ENCODE measurements around the gene PTMA. TPM values are rescaled to one million over a fixed set of nuclear protein-coding genes. Genes with fewer than 3 reads are reported as not detected.
A peak's percentile ranks its signal among the peaks of the same experiment; 100 is the strongest.
"Not testable (repeated sequence)": the region's sequence is repeated elsewhere in the genome, so short reads cannot be mapped to it uniquely, and the experiment has no call there.

Gene PTMA
- polyA plus RNA-seq (2013, experiment 1 of 2), result 1,960 TPM
- 2,220 TPM for polyA plus RNA-seq (2013, experiment 2 of 2)

GRCh38 chr2:231707927-231708772 is at the start of gene PTMA:
PTMA (plus strand) TSS chr2:231708525; CDS start chr2:231708707, 182 bp downstream.
- Histone ChIP-seq H3K4me1 (ENCODE audit: insufficient read depth, low read length) (peaks cover 11% of the 10 kb centered on the region; the same call in 1 of the 2 replicates), H3K27me3 (ENCODE audit: insufficient read depth, low read length) (no peaks in the 10 kb centered on the region)
- WGBS, result under 1% methylated on average over 88 of the region's 97 CpGs

DNA sequence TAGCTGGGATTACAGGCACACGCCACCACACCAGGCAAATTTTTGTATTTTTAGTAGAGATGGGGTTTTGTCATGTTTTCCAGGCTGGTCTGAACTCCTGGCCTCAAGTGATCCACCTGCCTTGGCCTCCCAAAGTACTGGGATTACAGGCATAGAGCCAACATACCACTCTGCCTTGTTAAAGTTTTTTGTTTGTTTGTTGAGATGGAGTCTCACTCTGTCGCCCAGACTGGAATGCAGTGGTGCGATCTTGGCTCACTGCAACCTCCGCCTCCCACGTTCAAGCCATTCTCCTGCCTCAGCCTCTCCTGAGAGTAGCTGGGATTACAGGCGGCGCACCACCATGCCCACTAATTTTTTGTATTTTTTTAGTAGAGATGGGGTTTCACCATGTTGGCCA is 48.3 kb upstream of the PTMA start:
- H3K4me3 ChIP-seq (ENCODE audit: low read length); H3K4me1 ChIP-seq (ENCODE audit: insufficient read depth, low read length); H3K27ac ChIP-seq (ENCODE audit: low read depth, low read length); H3K9ac ChIP-seq (ENCODE audit: low read depth, low read length); H3K27me3 ChIP-seq (ENCODE audit: insufficient read depth, low read length); H3K36me3 ChIP-seq (ENCODE audit: insufficient read depth, low read length); H3K9me3 ChIP-seq (ENCODE audit: insufficient read depth, low read depth, low read length): not testable (repeated sequence)
- 95% methylated on average over 7 of the region's 7 CpGs for WGBS

More at GRCh38 chr2:231707927-231708772, at the start of gene PTMA:
- Histone ChIP-seq H3K4me3 (ENCODE audit: low read length) (peak within 1 kb of the TSS; percentile 96), H3K9me3 (ENCODE audit: insufficient read depth, low read depth, low read length) (no peaks in the 10 kb centered on the region), H3K9ac (ENCODE audit: low read depth, low read length) (peak within 1 kb of the TSS; percentile 99), H3K36me3 (ENCODE audit: insufficient read depth, low read length) (peaks cover 29% of the 10 kb centered on the region), H3K27ac (ENCODE audit: low read depth, low read length) (peak within 1 kb of the TSS; percentile 99)

GRCh38 chr2:231660860-231661259 is 47.5 kb upstream of the PTMA start:
- 93% methylated on average over 7 of the region's 8 CpGs for WGBS
- Histone ChIP-seq H3K9ac (ENCODE audit: low read depth, low read length) (no peak overlapping the region), H3K9me3 (ENCODE audit: insufficient read depth, low read depth, low read length) (no peaks in the 10 kb centered on the region), H3K4me1 (ENCODE audit: insufficient read depth, low read length) (peaks cover 11% of the 10 kb centered on the region), H3K27ac (ENCODE audit: low read depth, low read length) (no peak overlapping the region), H3K4me3 (ENCODE audit: low read length) (no peak overlapping the region), H3K27me3 (ENCODE audit: insufficient read depth, low read length) (peaks cover 10% of the 10 kb centered on the region; the same call in 1 of the 2 replicates), H3K36me3 (ENCODE audit: insufficient read depth, low read length) (no peaks in the 10 kb centered on the region)

DNA sequence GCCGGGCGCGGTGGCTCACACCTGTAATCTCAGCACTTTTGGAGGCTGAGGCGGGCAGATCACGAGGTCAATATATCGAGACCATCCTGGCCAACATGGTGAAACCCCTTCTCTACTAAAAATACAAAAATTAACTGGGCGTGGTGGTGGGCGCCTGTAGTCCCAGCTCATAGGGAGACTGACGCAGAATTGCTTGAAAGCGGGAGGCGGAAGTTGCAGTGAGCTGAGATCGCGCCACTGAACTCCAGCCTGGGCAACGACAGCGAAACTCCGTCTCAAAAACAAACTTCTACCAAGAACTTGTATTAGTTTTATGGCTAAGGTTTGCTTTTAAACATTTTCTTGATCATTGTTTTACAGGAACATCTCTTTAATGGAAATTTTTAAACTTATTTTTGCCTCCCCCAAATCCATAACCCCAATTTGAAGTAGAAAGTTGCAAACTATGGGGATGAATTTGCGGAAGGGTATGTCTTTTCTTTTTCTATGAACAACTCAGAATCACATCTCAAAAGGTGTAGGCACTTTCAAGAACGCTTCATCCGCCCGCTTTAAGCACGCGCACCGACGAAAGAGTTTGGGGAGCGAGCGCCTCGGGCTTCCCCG is 46.8 kb upstream of the PTMA start:
- H3K27ac ChIP-seq (ENCODE audit: low read depth, low read length), result peak overlapping the region; percentile 81
- H3K4me3 ChIP-seq (ENCODE audit: low read length), result peak overlapping the region; percentile 45
- no peaks in the 10 kb centered on the region for H3K9me3 ChIP-seq (ENCODE audit: insufficient read depth, low read depth, low read length)
- peaks cover 12% of the 10 kb centered on the region for H3K4me1 ChIP-seq (ENCODE audit: insufficient read depth, low read length)
- WGBS, result 65% methylated on average over 27 of the region's 28 CpGs
- H3K27me3 ChIP-seq (ENCODE audit: insufficient read depth, low read length), result peaks cover 10% of the 10 kb centered on the region; the same call in 1 of the 2 replicates
- H3K36me3 ChIP-seq (ENCODE audit: insufficient read depth, low read length), result no peaks in the 10 kb centered on the region
- H3K9ac ChIP-seq (ENCODE audit: low read depth, low read length), result peak overlapping the region; percentile 90

- WGBS, result 10% methylated on average over 87 of the region's 87 CpGs
- Histone ChIP-seq H3K27ac (ENCODE audit: low read depth, low read length) (peak overlapping the region; percentile 81), H3K4me1 (ENCODE audit: insufficient read depth, low read length) (peaks cover 12% of the 10 kb centered on the region), H3K36me3 (ENCODE audit: insufficient read depth, low read length) (no peaks in the 10 kb centered on the region), H3K27me3 (ENCODE audit: insufficient read depth, low read length) (peaks cover 10% of the 10 kb centered on the region; the same call in 1 of the 2 replicates), H3K9me3 (ENCODE audit: insufficient read depth, low read depth, low read length) (no peaks in the 10 kb centered on the region), H3K4me3 (ENCODE audit: low read length) (peak overlapping the region; percentile 45), H3K9ac (ENCODE audit: low read depth, low read length) (peak overlapping the region; percentile 90)
Measured at GRCh38 chr2:231662028-231662810, 46.1 kb upstream of the PTMA start.

DNA sequence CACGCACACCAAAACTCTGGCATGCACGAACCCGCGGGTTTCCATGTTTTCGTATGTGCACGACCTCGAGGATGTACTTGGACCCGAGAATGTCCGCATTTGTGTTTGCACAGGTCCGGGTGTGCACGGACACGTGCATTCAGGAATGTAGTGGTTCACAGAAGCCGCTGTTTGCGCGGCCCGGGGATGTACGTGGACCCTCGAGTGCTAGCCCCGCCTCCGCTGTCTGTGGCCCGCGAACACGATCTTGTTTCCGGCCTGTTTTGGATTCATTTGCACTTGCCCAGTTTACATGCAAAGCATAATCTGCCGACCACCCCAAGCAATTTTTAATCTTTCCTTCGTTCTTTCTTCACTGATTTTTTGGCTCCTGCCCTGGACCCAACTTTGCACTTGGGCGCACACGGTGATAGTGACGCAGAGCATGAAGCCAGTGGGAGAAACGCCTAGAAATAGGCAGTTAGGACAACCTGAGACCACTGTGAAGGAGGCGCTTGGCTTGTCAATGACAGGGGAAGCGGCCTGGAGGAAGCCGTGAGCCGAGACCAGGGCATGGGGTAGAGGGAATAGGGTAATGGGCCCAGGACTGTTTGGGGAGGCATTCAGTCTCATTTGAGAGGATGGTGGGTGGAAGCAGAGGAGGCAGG is 45.4 kb upstream of the PTMA start:
- Histone ChIP-seq H3K27me3 (ENCODE audit: insufficient read depth, low read length) (peaks cover 10% of the 10 kb centered on the region; the same call in 1 of the 2 replicates), H3K27ac (ENCODE audit: low read depth, low read length) (peak overlapping the region; percentile 70), H3K4me1 (ENCODE audit: insufficient read depth, low read length) (peaks cover 12% of the 10 kb centered on the region), H3K9ac (ENCODE audit: low read depth, low read length) (peak overlapping the region; percentile 55), H3K36me3 (ENCODE audit: insufficient read depth, low read length) (no peaks in the 10 kb centered on the region), H3K9me3 (ENCODE audit: insufficient read depth, low read depth, low read length) (no peaks in the 10 kb centered on the region), H3K4me3 (ENCODE audit: low read length) (peak overlapping the region; percentile 25)
- 95% methylated on average over 34 of the region's 34 CpGs for WGBS

- Histone ChIP-seq H3K9ac (ENCODE audit: low read depth, low read length) (0 out of 2 replicates have a peak overlapping the region, but pooled peaks have one; percentile 29), H3K4me1 (ENCODE audit: insufficient read depth, low read length) (peaks cover 12% of the 10 kb centered on the region), H3K27ac (ENCODE audit: low read depth, low read length) (no peak overlapping the region), H3K27me3 (ENCODE audit: insufficient read depth, low read length) (peaks cover 10% of the 10 kb centered on the region; the same call in 1 of the 2 replicates), H3K4me3 (ENCODE audit: low read length) (no peak overlapping the region), H3K36me3 (ENCODE audit: insufficient read depth, low read length) (no peaks in the 10 kb centered on the region), H3K9me3 (ENCODE audit: insufficient read depth, low read depth, low read length) (no peaks in the 10 kb centered on the region)
- WGBS, result 91% methylated on average over 27 of the region's 27 CpGs
Measured at GRCh38 chr2:231663458-231664212, 44.7 kb upstream of the PTMA start.

DNA sequence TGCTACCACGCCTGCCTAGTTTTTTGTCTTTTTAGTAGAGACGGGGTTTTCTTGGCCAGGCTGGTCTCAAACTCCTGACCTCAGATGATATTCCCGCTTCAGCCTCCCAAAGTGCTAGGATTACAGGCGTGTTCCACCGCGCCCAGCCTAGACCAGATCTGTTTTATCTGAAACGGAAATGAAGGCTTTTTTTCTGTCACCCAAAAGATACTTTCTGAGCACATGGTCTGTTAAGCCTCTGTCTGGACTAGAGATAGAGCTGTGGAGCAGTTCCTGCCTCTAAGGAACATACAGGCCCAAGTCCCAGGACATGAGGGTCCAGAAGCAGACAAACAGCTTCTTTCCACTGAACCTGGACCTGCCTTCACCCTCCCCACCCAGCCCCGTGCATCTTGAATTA is 43.6 kb upstream of the PTMA start:
- no peak overlapping the region for H3K27ac ChIP-seq (ENCODE audit: low read depth, low read length)
- H3K27me3 ChIP-seq (ENCODE audit: insufficient read depth, low read length), result peaks cover 10% of the 10 kb centered on the region; the same call in 1 of the 2 replicates
- no peak overlapping the region for H3K9ac ChIP-seq (ENCODE audit: low read depth, low read length)
- no peaks in the 10 kb centered on the region for H3K36me3 ChIP-seq (ENCODE audit: insufficient read depth, low read length)
- H3K4me1 ChIP-seq (ENCODE audit: insufficient read depth, low read length), result peaks cover 12% of the 10 kb centered on the region
- H3K9me3 ChIP-seq (ENCODE audit: insufficient read depth, low read depth, low read length), result no peaks in the 10 kb centered on the region
- H3K4me3 ChIP-seq (ENCODE audit: low read length), result no peak overlapping the region
- 95% methylated on average over 8 of the region's 8 CpGs for whole genome bisulfite sequencing

GRCh38 chr2:231665245-231666170 is 42.8 kb upstream of the PTMA start:
- Histone ChIP-seq H3K27ac (ENCODE audit: low read depth, low read length) (peak overlapping the region; percentile 95), H3K4me1 (ENCODE audit: insufficient read depth, low read length) (peaks cover 12% of the 10 kb centered on the region), H3K4me3 (ENCODE audit: low read length) (peak overlapping the region; percentile 44; the same call in 1 of the 2 replicates), H3K9ac (ENCODE audit: low read depth, low read length) (peak overlapping the region; percentile 81), H3K9me3 (ENCODE audit: insufficient read depth, low read depth, low read length) (no peaks in the 10 kb centered on the region), H3K27me3 (ENCODE audit: insufficient read depth, low read length) (peaks cover 8% of the 10 kb centered on the region; the same call in 1 of the 2 replicates), H3K36me3 (ENCODE audit: insufficient read depth, low read length) (no peaks in the 10 kb centered on the region)
- 73% methylated on average over 20 of the region's 20 CpGs for WGBS

All from HUES64 (cell line).